DND-41 (cell line): ENCODE measurements around the gene DENND1A.

Experiments used
- ATAC-seq: fragments of 200-7000 bp; cut with Tn5 transposase; 3 replicates; pipeline ENCODE4 v1.9.1; 2021; ENCODE audit warnings: low read depth; ENCODE audit not compliant: insufficient read depth
- DNase-seq: peaks from one replicate; pipeline ENCODE4 v3.0.0-alpha.2; 2020
- H2AFZ ChIP-seq: 2 replicates; pipeline ENCODE4 v1.6.0; 2012; ENCODE audit warnings: low read depth, low read length
- H3K27ac ChIP-seq: 2 replicates; pipeline ENCODE4 v1.5.1; 2012; ENCODE audit warnings: low read length, inconsistent platforms
- H3K27me3 ChIP-seq: fragments of 200-600 bp; sonication (generic); 2 replicates; pipeline ENCODE4 v1.6.0; 2012; ENCODE audit warnings: low read length, mild to moderate bottlenecking, inconsistent platforms; ENCODE audit not compliant: insufficient read depth, poor library complexity
- H3K36me3 ChIP-seq: 2 replicates; pipeline ENCODE4 v1.5.1; 2012; ENCODE audit warnings: low read length, inconsistent platforms; ENCODE audit not compliant: insufficient read depth
- H3K4me1 ChIP-seq: 2 replicates; pipeline ENCODE4 v1.5.1; 2012; ENCODE audit warnings: mild to moderate bottlenecking, low read length; ENCODE audit not compliant: insufficient read depth
- H3K4me2 ChIP-seq: 2 replicates; pipeline ENCODE4 v1.6.0; 2012; ENCODE audit warnings: mild to moderate bottlenecking, moderate library complexity, low read length, inconsistent platforms; ENCODE audit not compliant: insufficient read depth
- H3K4me3 ChIP-seq, 2 experiments: fragments of 200-600 bp in 1 of 2; shearing (Covaris generic) in 1 of 2; 2 replicates each; pipeline ENCODE4 v1.5.1; 2012 to 2016; ENCODE audit warnings: inconsistent platforms in 2 of 2, low read length in 2 of 2, mild to moderate bottlenecking in 2 of 2, low read depth in 1 of 2, moderate library complexity in 1 of 2
- H3K79me2 ChIP-seq: 2 replicates; pipeline ENCODE4 v1.6.0; 2012; ENCODE audit warnings: low read length, inconsistent platforms; ENCODE audit not compliant: insufficient read depth
- H3K9ac ChIP-seq: 2 replicates; pipeline ENCODE4 v1.6.0; 2012; ENCODE audit warnings: low read depth, mild to moderate bottlenecking, inconsistent platforms, low read length, moderate library complexity
- H3K9me3 ChIP-seq: 2 replicates; pipeline ENCODE4 v1.5.1; 2012; ENCODE audit warnings: low read length, moderate library complexity, mild to moderate bottlenecking, inconsistent platforms; ENCODE audit not compliant: insufficient read depth, severe bottlenecking
- H4K20me1 ChIP-seq: 2 replicates; pipeline ENCODE4 v1.6.0; 2012; ENCODE audit warnings: low read length; ENCODE audit not compliant: insufficient read depth
- EZH2 ChIP-seq: IDR thresholded peaks from 3 replicates; pipeline ENCODE4 v1.6.1; 2012; ENCODE audit warnings: borderline replicate concordance, low read depth, mild to moderate bottlenecking, moderate library complexity, low read length, inconsistent platforms; ENCODE audit not compliant: severe bottlenecking
- TF ChIP-seq, protein P1 (sequence below): IDR thresholded peaks from 2 replicates; pipeline ENCODE4 v1.5.1; 2012; ENCODE audit warnings: borderline replicate concordance, low read length, moderate library complexity, mild to moderate bottlenecking; ENCODE audit not compliant: poor library complexity, severe bottlenecking; ENCODE audit errors: extremely low read depth

Gene DENND1A

DNA sequence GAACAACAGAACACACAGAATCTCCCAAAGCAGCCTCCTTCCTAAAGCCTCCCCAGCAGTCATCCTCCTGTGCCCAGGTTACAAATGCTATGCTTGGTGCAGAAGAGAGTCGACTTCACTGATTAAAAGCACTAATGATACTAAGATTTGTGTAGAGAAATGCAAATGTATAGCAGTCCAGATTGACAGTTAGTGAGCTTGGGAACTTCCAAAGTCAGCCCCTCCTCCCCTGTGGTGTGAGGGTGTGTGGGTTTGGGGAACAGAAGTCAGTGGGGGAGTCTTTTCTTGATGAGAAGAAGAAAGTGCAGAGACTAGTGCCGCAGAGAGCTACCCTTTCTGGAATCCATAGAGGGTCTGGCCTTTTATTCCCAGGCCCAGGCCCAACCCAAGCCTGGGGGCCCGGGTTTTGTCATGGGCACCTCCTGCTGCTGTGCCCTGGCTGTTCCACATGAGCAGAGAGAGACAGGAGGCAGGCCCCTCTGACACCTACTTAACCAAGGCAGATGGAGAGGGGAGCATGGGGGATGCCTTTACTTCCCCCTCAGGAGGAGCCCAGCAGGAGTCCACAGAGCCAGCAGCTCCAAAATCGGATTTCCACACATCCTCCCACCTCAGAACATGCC lies 173.3 kb downstream of the DENND1A start:
- Histone ChIP-seq H3K27me3 (no peaks in the 10 kb centered on the region), H3K4me2 (no peak overlapping the region), H4K20me1 (no peaks in the 10 kb centered on the region), H3K9me3 (no peaks in the 10 kb centered on the region), H3K36me3 (0 out of 2 replicates have a peak, but pooled peaks cover 3% of the 10 kb centered on the region), H3K4me3 (no peak overlapping the region), H3K79me2 (no peaks in the 10 kb centered on the region), H3K27ac (no peak overlapping the region), H2AFZ (no peak overlapping the region), H3K4me1 (no peaks in the 10 kb centered on the region), H3K9ac (no peak overlapping the region)
- TF ChIP-seq, protein P1, sequence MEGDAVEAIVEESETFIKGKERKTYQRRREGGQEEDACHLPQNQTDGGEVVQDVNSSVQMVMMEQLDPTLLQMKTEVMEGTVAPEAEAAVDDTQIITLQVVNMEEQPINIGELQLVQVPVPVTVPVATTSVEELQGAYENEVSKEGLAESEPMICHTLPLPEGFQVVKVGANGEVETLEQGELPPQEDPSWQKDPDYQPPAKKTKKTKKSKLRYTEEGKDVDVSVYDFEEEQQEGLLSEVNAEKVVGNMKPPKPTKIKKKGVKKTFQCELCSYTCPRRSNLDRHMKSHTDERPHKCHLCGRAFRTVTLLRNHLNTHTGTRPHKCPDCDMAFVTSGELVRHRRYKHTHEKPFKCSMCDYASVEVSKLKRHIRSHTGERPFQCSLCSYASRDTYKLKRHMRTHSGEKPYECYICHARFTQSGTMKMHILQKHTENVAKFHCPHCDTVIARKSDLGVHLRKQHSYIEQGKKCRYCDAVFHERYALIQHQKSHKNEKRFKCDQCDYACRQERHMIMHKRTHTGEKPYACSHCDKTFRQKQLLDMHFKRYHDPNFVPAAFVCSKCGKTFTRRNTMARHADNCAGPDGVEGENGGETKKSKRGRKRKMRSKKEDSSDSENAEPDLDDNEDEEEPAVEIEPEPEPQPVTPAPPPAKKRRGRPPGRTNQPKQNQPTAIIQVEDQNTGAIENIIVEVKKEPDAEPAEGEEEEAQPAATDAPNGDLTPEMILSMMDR, result no peak
- ATAC-seq (no peak), DNase-seq (no peak)

DNA sequence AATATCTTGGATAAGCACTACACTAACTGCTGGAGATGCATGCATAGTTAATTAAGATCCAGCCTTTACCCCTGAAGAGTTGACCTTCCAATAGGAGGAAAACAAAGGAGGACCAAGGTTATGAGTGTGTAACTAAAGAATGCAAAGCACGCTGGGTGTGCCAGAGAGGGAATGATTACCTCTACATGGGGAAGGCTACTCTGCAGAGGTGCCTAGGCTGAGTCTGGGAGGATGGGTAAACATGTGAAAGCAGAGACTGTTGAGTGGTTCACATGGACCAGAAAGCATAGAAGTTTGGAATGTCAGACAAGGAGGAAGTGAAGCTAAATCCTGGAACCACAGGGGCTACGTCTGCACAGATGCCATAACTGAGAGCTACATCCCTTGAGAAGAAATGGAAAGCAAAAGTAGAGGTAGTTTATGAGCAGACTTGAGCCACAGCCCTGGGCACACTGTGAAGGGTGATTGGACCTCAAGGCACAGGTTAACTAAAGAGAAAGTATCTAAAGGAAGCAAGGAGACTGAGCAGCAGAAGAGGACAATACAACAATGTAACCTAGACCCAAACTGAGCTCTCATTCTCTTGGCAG lies 176.2 kb downstream of the DENND1A start:
- DNase-seq (no peak), ATAC-seq (no peak)
- Histone ChIP-seq H2AFZ (no peak overlapping the region), H3K4me1 (peaks cover 8% of the 10 kb centered on the region), H3K79me2 (no peaks in the 10 kb centered on the region), H3K27me3 (no peaks in the 10 kb centered on the region), H4K20me1 (no peaks in the 10 kb centered on the region), H3K27ac (no peak overlapping the region), H3K4me2 (no peak overlapping the region), H3K9me3 (no peaks in the 10 kb centered on the region), H3K4me3 (no peak overlapping the region), H3K36me3 (0 out of 2 replicates have a peak, but pooled peaks cover 3% of the 10 kb centered on the region), H3K9ac (no peak overlapping the region)
- TF ChIP-seq, protein P1, result no peak
- no peak for TF ChIP-seq EZH2

- H3K4me2 ChIP-seq, result no peak overlapping the region
- H3K9me3 ChIP-seq, result no peaks in the 10 kb centered on the region
- no peak overlapping the region for H2AFZ ChIP-seq
- H3K79me2 ChIP-seq, result no peaks in the 10 kb centered on the region
- no peak overlapping the region for H3K9ac ChIP-seq
- peaks cover 8% of the 10 kb centered on the region for H3K4me1 ChIP-seq
- no peaks in the 10 kb centered on the region for H4K20me1 ChIP-seq
- H3K36me3 ChIP-seq, result 0 out of 2 replicates have a peak, but pooled peaks cover 3% of the 10 kb centered on the region
- H3K27ac ChIP-seq, result no peak overlapping the region
- no peak for DNase-seq
- H3K27me3 ChIP-seq, result no peaks in the 10 kb centered on the region
- ATAC-seq, result no peak
- TF ChIP-seq, protein P1, result no peak
- TF ChIP-seq EZH2, result no peak
- H3K4me3 ChIP-seq, result no peak overlapping the region
Measured at GRCh38 chr9:123753016-123753415, 176.9 kb downstream of the DENND1A start.
